Measurements from ENCODE around the gene KLHL29.

Gene KLHL29

DNA sequence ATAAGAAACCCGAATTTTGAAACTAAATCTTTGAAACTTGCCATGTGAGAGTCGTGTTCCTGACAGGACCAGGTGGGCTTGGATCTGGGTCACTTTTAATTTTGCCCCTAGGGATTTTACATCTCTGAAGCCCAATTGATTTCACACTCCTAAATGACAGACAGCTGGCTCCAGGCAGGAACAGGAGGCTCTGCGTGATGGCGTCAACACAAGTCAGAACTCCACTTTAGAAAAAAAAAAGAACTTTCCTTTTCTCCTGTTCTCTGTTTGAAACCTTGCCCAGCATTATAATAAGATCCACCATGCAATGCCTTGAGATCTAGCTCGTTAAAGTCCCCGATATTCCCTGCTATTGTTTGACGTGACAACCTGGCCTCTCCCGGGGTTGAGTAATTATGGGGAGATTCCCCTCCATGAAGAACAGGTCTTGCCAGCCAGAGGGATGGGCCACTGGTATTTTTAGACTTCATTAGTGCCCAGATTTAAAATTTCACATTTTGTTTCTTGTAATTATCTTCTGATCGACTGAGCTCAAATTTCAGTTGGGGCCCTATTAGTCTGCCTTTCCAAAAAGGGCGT, 260.3 kb downstream of the KLHL29 start:
- DNase-seq, result no peak

DNA sequence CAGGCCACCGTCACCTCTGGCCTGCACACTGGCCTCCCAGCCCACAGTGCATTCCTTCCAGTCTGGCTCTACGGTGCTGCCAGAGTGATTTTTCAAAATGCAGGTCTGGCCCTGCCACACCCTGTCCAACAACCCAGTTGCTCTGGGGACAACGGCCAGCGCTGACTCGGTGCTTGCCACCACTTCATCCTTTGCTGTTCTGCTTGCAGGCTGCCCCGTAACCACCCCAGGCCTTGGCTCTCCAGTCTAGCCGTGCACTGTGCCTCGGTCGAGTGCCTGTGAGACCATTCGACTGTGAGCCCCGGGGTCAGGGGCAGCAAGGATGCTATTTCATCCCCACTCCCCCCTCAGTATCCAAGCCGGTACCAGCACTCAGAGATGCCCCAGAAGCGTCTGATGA, 262.6 kb downstream of the KLHL29 start:
- no peak for DNase-seq

DNA sequence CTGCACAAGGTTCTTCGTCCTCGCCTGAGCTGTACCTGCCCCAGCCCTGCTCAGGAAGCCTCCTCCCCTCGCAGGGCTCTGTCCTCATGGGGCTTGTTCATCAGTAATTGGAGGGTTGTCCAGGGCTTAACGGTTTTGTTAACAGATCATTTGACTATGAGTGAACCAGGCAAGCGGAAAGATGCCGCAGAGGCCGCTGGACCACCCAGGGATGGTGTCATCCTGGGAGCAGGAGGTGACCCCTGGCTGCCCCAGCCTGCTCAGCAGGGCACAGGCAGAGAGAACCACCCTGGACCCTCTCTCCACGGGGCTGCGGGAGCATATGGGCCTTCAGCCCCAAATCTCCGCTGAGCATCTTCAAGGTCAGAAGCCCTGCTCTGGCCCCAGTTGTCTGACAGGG, 264.3 kb downstream of the KLHL29 start:
- no peak for DNase-seq

DNA sequence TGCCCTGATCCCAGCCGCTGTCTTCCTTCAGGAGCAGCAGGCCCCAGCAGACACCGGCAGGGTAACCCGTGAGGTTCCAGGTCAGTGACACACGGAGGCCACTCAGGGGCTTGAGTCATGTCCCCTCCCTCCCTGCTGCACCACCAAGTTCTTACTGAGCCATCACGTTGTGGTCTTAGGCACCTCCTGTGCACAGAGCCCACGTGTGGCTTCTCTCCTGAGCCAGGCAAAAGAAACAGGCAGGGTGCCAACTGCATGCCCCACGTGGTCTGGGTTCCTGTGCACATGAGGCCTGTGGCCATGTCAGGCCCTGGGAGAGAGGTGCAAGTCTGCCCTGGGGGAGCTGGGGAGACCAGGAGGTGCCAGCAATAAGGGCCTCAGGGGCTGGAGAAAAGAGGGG, 264.8 kb downstream of the KLHL29 start:
- no peak for DNase-seq

DNA sequence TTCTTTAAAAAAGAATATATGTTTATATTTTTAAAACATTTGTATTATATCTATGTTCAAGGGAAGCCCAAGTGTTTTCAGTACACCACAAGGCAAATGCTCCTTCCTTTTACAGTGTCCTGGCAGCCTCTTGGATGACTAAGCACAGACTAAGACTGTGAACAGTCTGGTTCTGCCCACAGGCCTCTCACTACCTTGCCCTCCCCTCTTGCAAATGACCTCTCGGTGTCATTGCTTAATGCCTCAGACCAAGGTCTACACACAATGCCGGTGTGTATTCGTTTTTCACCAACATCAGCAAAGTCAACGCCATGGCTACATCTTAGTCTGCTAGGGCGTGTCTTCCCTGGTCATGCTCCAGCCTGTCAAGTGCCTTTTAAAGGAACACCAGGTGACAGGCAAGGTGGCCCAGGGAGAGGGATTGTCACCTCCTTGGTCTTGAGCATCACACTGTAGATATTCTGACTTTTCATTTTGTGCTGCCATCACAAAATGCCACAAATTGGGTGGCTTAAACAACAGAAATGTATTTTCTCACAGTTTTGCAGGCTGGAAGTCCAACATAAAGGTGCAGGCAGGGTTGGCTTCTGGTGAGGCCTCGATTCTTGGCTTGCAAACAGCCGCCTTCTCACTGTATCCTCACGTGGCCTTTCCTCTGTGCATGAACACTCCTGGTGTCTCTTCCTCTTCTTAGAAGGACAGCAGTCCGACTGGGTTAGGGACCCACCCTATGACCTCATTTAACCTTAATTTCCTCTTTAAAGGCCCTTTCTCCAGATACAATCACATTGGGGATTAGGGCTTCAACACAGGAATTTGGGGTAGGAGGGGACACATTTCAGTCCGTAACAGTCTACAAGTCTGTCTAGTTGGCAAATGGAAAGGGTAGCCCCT, 266.5 kb downstream of the KLHL29 start:
- DNase-seq, result no peak

DNA sequence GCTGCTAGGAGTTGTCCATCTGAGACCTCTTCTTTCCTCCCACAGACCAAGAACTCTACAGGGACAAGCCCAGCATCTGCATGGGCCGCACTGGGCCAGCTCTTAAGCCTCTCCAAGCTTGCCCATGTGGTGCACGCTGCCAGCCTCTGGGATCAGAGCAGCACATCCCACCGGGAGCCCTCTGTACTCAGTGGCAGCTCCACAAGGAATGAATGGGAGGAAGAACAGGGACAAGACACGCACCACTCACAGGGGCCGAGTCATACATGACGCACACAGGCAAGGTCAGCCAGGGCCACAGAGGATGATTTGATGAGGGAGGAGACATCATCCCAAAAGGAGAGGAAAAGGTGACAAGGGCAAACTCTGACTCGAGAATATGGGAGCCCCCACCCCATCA, 268.3 kb downstream of the KLHL29 start:
- no peak for DNase-seq

DNA sequence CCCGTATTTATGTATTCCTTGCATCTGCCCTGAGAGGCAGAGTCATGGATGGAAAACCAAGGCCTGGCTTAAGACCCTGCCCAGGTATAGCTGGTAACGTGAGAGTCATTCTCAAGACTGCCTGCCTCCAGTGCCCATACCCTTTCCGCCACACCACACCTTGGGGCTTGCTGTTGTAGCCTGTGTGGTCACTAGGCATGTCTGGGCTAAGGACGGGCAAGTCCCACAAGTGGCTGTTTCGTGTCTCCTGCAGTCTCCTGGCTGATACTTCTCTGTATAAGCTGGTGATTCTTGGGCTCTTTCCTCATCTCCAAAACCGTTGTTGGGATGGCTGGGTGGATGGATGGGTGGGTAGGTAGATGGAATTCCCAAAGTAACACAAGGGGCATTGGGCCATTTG, 269.8 kb downstream of the KLHL29 start:
- DNase-seq, result no peak

DNA sequence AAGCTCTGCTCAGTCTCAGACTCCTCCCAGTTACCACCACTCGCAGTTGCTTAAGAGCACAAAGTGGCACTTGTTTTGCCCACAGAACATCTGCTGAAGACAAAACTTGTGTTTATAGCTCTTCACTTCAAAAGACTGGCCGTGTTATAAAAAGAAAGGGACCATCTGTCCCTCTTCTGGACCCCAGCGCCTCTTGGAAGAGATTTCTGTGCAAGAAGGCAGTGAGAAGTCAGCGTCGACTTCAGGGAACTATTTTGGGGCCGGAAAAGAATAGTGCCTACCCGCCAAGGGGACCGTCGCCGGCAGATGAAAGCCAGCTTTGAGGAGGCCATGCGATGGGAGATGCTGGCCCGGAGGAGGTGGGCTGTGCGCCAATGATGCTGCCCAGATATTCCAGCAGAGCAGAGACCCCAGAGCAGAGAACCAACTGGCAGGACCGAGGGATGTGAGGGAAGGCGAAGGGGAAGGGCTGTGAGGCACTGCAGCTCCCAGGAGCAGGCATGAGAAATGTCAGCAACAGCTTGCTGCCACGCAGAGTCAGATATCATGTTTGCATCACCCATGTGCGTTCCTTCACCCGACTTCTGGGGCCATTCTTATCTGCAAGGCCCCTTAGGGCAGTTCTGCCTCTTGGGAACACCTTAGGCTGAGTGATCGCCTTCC, 271.1 kb downstream of the KLHL29 start:
- no peak for DNase-seq

DNA sequence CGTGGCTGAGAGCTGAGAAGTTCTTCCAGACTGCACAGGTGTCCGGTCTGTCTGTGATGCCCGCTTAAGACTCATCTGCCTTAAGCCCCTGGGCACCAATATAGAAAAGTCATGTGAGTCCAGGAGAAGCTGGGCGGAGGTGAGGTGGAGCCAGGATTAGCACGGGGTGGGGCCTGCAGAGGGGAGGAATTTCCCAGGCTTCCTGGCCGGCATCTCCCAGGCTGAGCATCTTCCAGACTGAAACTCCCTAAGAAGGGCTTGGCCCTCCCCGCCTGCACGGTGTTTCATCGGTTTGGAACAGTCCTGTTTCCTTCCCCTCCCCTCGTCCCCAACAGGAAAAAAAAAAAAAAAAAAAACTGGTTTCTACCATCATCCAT, 271.6 kb downstream of the KLHL29 start:
- DNase-seq, result no peak

DNA sequence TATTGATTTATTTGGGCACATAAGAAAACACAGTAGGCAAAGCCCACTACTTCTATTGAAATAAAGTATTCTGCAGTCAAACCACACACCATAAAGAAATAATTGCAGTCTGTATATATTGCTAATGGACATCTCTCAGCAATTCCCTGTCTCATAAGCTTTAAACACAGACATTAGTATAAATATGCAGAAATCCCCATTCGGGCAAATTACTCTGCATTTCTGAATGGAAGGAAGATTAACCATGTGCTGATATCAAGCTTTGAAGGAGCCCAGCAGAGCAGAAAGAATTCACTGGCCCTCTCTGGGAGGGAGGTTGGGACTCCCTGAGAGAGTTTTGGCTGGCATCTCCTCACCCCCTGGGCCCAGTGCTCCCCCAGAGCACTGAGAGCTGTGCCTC, 272.4 kb downstream of the KLHL29 start:
- no peak for DNase-seq

DNA sequence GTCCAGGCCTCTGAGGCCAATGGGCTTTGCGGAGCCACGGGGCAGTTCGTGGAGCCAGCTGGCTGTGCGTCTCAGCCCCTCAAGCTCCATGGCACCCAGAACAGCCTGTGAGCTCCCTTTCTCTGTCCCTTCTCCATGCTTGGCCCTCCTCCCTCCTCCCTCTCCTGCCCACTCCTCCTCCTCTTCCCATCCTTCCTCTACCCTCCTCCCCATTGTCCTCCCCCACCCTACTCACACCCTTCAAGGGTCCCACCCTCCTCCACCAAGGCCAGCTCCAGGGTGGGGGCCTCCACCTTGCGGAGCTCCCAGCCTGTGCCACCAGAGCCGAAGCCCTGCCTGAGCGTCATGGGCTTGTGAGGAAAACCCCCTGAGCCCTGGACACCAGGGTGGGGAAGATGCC, 273.0 kb downstream of the KLHL29 start:
- DNase-seq, result no peak

DNA sequence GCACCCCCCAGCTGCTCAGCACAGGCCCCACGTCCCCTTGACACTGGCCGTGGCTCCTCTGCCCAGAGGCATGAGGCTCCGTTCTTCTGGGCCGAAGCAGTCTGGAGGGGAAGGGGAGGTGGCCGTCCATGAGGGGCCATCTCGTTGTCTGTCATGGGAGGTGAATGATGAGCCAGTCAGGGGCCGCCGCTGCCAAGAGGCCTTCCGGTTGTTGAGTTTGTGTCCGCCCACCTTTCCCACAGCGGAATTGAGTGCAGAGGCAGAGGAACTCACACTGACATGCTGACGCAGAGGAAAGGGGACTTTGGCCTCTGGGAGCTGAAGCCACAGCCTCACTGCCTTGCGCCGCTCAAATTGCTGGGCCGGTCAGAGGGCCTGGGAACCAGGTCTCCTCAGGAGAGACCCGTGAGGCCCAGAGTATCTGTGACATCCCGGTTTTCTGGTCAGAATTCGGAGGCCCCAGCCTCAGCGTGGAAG, 273.5 kb downstream of the KLHL29 start:
- no peak for DNase-seq

DNA sequence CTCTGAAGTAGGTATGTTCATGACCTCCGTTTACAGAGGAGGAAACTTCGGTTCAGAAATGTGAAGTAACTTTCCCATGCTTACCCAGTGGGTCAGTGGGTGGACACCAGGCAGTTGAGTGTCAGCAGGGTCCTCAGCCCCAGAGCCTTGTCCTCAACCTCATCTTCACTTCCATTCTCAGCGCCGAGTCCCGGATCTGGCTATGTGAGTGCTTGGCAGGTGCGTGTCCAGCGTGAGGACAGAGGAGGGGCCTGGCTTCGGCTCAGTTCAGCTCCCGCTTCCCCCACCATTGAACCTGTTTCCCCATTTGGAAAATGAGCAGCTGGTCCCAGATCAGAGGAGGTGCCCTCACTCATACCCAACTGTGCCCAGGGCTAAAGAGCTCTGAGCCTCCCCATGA, 274.3 kb downstream of the KLHL29 start:
- no peak for DNase-seq

DNA sequence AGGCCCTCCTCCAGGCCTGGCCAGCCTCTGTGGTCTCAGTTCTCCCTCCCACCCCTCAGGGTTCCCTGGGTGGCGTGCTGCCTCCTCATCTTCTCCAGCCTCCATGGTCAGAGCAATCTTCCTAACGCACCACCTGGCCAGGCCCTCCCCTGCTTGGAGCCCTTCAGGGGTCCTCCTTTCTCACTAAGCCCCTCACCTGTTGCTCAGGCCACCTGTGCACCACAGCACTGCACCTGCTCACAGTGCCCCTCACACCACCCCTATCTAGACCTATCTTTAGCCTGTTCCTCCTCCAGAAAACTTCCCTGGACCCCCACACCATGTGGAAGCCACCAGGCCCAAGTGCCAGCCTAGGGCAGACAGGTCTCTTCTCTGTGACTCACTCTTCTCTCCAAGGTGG, 274.8 kb downstream of the KLHL29 start:
- no peak for DNase-seq

DNA sequence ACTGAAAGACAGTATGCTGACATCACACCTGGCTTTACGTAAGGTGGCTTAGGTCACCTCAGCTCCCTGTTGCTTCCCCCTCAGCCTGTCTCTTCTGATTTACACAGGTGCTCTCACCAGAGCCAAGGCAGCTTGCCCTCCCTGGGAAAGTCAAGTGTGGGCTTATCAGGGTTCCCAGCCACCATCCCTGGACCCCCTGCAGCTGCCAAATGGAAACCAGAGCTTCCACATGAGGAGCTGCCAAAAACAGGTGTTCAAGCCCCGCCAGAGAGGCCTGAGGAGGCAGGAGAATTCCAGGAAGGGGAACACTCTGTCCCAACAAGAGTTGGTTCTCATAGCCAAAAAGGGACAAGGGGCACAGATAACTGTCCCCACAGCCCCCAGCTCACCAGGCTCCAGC, 275.3 kb downstream of the KLHL29 start:
- no peak for DNase-seq

DNA sequence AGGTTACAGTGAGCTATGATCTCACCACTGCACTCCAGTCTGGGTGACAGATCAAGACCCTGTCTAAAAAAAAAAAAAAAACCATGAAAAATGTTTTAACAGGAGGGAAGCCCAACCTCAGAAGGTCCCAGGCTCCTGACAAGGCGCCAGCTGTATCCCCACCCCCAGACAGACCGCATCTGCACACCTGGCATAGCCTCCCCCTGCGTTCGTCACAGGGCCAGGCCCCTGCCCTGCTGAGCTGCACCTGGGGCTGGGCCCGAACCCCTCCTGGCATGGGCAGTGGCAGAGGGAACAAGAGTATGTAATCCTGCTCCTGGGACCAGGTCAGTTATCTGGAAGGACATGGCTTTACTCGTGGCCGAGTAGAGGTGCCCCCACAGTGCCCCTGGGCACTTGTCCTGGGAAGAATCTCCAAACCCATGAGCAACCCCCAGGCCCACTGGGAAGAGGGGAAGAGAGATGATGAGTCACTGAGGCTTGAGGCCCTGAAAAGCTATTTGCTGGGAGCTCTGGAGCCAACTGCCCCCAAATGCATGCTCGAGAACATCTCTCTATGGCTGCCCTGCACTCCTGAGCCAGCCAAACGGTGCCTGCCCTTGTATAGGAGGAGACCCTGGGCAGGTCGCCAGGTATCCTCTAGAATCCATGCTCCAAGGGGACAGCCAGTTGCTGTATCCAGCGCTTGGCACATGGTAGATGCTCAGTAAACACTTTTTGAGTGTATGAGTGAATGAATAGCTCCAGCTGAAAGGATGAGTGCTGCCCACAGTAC, 276.5 kb downstream of the KLHL29 start:
- no peak for DNase-seq

DNA sequence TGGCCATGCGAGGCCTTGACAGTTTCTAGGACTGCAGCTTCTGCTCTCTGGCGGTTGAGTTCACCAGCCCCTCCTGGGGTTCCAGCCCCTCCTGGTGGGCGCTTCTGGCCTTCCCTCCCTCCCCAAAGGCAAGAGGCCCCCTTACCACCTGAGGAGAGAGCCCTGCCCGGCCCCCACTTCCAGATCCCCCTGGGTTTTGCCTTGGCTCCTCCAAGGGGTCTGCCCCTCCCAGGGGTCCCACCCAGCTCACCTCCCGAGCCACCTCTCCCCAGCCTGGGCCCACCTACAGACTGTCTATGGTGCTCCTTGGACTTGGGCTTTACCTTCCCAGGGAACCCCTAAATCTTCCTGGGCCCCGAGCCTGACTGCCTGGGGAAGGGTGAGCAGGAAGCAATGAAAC, 277.5 kb downstream of the KLHL29 start:
- DNase-seq, result no peak

DNA sequence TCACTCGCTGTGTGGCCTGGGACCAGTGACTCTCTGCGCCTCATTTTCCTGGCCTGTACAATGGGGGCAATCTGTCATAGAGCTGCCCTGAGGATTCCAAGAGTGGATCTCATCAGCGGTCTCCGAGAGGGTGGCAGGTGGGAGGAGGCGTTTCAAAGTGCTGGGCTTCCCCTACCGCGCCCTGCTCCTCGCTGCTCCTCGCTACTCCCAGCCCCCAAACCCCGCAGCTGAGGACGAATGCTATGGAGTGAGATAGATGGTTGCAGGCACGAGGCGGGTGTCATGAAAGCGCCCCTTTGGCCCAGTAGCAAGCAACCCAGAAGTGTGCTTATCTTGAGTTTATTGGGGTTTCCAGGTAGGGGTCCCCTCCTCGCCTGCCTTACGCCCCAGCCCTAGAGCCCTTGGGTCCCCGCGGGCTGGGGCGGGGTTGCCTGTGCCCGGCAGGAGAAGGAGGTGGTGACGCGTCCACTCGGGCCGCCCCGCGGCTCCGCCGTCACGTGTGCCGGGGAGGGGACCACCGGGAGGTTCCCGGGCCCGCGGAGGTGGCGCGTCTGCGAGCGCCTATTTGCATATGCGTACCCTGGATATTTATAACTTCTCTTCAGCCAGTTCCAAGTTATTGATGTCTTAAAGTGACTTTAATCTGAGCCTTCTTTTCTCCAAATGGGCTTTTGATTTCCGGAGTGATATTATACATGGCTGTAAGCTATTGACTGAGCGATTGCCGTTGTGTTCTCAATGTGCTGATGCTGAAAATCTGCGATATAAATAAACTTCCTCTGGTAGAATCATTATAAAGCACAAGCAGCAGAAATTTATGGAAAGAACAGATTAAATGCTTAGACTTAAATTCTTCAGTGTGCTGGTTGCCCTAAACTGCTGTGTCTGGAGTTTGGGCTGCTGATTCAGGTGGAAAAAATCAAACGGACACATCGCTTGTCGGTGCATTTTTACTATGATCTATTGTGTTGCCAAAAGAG, 278.3 kb downstream of the KLHL29 start:
- DNase-seq, result no peak

DNA sequence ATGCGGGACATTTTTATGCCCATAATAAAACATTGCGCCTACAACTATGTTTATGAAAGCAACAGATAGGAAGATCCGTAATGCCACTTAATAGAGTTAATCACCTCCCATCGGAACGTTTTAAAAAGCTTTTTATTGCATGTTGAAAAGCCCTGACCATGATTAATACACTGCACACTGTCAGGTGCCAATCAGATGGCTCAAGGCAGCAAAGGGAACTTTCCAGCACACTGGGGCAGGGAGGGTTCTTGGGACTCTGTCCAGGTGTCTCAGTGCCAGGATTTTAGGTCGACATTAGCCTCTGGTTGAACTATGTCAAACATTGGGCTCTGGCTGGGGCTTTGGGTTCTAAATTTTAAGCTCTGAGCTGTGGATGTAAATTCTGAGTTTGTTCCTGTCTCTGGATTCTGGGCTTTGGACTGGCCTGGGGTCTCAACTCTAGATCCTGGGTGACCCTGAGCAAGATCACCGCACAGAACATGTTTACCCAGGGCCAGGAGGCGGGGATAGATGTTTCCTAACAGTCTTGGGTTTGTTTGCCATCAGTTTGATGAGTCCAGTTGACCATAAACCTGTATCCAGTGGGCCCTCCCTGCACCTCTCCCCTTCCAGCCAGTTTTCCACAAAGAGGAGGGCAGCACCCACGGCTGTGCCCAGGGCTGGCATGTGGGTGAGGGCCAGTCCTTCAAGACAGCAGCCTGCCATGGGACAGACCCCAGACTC, 279.2 kb downstream of the KLHL29 start:
- no peak for DNase-seq

DNA sequence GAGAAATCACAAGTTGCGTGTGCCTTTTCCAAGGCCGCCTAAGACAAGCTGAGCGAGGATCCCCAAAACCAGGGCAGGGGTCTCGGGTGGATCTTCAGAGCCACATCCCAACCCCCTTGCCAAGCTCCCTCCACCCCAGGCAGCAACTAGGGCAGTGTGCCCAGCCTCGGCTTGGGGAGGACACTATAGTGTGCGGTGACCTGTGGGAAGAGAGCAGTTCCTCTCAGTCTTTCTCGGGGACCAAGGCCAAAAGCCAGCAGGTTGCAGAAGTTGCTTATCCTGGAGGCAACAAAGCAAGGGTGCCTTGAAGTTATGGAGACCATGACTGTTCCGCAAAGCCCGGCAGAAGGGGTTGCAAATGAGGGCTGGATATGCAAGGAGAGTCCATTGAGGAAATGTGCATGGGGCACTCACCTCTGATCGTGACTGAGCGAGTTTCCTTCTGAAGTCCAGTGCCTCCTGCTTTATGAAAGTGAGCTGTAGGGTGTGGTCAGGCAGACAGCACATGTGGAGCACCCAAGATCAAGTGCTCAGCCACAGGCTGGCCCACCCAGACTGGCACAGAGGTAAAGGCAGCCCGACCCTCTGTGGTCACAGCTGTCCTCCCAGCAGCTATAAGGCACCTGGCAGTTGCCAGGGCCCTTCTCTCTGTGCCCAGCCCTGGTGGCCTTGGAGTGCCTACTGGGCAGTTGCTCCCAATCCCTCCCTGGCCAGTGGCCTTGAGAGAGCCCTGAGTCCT, 281.4 kb downstream of the KLHL29 start:
- no peak for DNase-seq

DNA sequence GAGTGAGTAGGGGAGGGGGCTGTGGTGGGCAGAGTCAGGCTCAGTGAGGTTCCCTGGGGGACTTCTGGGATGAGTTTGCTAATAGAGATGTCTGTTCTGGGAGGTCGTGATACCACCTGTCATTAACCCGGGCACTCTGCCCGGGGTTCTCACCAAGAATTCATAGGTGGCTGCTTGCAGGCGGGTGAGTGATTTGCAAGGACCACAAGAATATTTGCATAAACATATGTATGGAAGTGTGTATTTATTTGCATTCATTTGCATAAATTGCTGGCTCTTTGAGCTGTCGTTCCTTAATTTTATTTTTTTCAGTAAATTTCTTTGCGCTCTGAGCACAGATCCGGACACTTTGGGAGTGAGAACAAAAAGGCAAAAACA, 282.0 kb downstream of the KLHL29 start:
- DNase-seq, result no peak
